ENCODE results near the gene TLE5. TPM values are rescaled to one million over a fixed set of nuclear protein-coding genes. Genes with fewer than 3 reads are reported as not detected.
"Not testable (repeated sequence)": the region's sequence is repeated elsewhere in the genome, so short reads cannot be mapped to it uniquely, and the experiment has no call there.

Gene TLE5
- total RNA-seq, 1 donor from 2014 or later = 258 TPM

DNA sequence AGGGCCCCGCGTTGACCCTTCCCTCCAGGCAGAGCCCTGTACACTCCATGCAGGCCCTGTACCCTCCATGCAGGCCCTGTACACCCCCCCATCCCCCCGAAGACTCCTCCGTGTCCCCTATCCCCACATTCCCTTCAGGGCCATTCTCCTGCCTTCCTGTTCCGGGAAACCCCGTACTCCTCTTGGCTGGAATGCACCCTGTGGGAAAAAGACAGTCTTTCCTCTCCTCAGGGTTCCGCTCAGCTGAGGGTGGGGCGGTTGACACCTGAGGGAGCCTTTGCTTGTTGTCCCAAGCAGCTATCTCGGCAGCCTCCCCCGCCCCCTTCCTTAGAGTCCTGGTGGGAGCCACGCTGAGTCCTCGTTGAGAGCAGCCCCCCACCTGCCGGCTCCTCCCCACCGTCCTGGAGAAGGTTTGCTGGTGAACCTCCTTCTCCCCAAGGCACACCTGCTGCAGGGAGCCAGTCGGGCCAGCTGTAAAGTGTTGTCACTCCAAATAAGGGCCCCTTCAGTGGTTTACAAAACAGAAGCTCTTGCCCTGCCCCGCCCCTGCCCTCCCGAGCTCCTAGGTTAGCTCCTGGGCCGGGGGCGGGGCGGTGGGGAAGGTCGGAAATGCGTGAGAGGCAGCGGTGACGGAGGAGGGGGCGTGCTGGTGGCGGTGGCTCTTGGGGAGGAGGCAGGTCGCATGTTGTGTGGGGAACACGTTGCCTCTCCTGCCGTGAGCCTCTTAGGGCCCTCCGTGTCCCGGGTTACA, 33.3 kb upstream of the TLE5 start:
- Mint-ChIP-seq H3K4me3 (ENCODE audit: unreplicated experiment) (peak overlapping the region; percentile 90), H3K27me3 (ENCODE audit: unreplicated experiment) (peaks cover 8% of the 10 kb centered on the region), H3K9me3 (ENCODE audit: unreplicated experiment) (peaks cover 5% of the 10 kb centered on the region), H3K27ac (ENCODE audit: unreplicated experiment) (no peak overlapping the region), H3K36me3 (ENCODE audit: unreplicated experiment) (no peaks in the 10 kb centered on the region), H3K4me1 (ENCODE audit: low read depth, unreplicated experiment) (peaks cover 20% of the 10 kb centered on the region)
- TF ChIP-seq, protein P1, sequence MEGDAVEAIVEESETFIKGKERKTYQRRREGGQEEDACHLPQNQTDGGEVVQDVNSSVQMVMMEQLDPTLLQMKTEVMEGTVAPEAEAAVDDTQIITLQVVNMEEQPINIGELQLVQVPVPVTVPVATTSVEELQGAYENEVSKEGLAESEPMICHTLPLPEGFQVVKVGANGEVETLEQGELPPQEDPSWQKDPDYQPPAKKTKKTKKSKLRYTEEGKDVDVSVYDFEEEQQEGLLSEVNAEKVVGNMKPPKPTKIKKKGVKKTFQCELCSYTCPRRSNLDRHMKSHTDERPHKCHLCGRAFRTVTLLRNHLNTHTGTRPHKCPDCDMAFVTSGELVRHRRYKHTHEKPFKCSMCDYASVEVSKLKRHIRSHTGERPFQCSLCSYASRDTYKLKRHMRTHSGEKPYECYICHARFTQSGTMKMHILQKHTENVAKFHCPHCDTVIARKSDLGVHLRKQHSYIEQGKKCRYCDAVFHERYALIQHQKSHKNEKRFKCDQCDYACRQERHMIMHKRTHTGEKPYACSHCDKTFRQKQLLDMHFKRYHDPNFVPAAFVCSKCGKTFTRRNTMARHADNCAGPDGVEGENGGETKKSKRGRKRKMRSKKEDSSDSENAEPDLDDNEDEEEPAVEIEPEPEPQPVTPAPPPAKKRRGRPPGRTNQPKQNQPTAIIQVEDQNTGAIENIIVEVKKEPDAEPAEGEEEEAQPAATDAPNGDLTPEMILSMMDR (IDR thresholded peaks at IDR 0.05; ENCODE audit: partially characterized antibody, unreplicated experiment) = no peak
- DNase-seq = no peak

DNA sequence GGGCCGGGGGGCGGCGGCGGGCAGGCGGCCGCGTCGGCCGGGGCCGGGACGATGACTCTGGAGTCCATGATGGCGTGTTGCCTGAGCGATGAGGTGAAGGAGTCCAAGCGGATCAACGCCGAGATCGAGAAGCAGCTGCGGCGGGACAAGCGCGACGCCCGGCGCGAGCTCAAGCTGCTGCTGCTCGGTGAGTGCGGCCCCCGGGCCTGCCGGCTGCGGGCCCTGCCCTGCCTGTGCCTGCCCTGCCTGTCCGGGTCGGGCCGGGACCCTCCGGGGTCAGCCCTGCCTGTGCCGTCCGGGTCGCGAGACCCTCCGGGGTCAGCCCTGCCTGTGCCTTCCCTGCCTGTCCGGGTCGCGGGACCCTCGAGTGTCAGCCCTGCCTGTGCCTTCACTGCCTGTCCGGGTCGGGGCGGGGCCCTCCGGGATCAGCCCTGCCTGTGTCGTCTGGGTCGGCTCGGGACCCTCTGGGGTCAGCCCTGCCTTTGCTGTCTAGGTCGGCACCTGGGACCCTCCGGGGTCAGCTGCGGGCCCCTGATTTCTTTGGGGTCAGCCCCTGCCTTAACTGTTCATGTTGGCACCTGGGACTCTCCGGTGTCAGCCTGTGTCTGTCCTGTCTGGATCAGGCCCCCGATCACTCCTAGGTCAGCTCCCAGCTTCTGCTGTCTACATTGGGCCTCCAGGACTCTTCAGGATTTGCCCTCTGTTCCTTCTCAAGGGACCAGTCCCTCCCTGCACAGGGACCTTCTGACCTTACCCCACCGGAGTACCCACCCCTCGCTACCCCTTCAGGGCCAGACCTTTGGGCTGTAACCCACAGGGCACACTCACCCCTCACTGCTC, 32.5 kb upstream of the TLE5 start:
- Mint-ChIP-seq H3K36me3 (ENCODE audit: unreplicated experiment) (no peaks in the 10 kb centered on the region), H3K4me1 (ENCODE audit: low read depth, unreplicated experiment) (peaks cover 14% of the 10 kb centered on the region), H3K27ac (ENCODE audit: unreplicated experiment) (no peak overlapping the region), H3K4me3 (ENCODE audit: unreplicated experiment) (peak overlapping the region; percentile 90), H3K9me3 (ENCODE audit: unreplicated experiment) (peaks cover 6% of the 10 kb centered on the region), H3K27me3 (ENCODE audit: unreplicated experiment) (peaks cover 8% of the 10 kb centered on the region)
- no peak for DNase-seq
- TF ChIP-seq, protein P1 (IDR thresholded peaks at IDR 0.05; ENCODE audit: partially characterized antibody, unreplicated experiment) = no peak

DNA sequence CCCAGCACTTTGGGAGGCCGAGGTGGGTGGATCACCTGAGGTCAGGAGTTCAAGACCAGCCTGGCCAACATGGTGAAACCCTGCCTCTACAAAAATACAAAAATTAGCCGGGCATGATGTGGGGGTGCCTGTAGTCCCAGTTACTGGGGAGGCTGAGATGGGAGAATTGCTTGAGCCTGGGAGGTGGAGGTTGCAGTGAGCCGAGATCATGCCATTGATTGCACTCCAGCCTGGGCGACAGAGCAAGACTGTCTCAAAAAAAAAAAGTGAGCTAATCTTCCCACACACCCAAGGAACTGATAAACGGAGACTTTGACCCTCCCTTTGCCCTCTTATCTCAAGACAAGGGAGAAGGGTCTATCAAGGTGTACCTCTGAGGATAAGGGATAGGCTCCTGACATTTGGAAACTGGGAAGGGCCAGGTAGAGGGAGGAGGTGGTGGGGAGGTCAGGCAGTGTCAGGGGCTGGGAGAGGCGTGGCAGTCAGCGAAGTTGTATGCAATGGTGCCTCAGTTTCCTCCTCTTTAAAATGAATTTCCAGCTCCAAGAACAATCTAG, 27.1 kb upstream of the TLE5 start:
- H3K4me1 Mint-ChIP-seq (ENCODE audit: low read depth, unreplicated experiment); H3K9me3 Mint-ChIP-seq (ENCODE audit: unreplicated experiment); DNase-seq; H3K4me3 Mint-ChIP-seq (ENCODE audit: unreplicated experiment); H3K27me3 Mint-ChIP-seq (ENCODE audit: unreplicated experiment); H3K27ac Mint-ChIP-seq (ENCODE audit: unreplicated experiment); H3K36me3 Mint-ChIP-seq (ENCODE audit: unreplicated experiment): not testable (repeated sequence)

DNA sequence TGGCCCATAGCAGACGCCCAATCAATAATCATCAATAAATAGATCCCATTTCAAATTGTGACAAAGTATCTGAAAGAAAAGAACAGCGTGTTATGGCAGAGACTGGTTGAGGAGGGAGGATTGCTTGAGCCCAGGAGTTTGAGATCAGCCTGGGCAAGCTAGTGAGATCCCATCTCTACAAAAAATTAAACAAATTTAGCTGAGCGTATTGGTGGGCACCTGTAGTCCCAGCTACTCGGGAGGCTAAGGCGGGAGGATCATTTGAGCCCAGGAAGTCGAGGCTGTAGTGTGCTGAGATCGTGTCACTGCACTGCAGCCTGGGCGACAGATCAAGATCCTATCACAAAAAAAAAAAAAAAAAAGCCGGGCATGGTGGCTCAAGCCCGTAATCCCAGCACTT, 25.5 kb upstream of the TLE5 start:
- no peaks in the 10 kb centered on the region for H3K4me1 Mint-ChIP-seq (ENCODE audit: low read depth, unreplicated experiment)
- no peak overlapping the region for H3K4me3 Mint-ChIP-seq (ENCODE audit: unreplicated experiment)
- TF ChIP-seq, protein P1 (IDR thresholded peaks at IDR 0.05; ENCODE audit: partially characterized antibody, unreplicated experiment) = no peak
- DNase-seq = no peak
- H3K27ac Mint-ChIP-seq (ENCODE audit: unreplicated experiment) = no peak overlapping the region
- H3K27me3 Mint-ChIP-seq (ENCODE audit: unreplicated experiment) = peaks cover 2% of the 10 kb centered on the region
- H3K9me3 Mint-ChIP-seq (ENCODE audit: unreplicated experiment) = peaks cover 1% of the 10 kb centered on the region
- no peaks in the 10 kb centered on the region for H3K36me3 Mint-ChIP-seq (ENCODE audit: unreplicated experiment)

DNA sequence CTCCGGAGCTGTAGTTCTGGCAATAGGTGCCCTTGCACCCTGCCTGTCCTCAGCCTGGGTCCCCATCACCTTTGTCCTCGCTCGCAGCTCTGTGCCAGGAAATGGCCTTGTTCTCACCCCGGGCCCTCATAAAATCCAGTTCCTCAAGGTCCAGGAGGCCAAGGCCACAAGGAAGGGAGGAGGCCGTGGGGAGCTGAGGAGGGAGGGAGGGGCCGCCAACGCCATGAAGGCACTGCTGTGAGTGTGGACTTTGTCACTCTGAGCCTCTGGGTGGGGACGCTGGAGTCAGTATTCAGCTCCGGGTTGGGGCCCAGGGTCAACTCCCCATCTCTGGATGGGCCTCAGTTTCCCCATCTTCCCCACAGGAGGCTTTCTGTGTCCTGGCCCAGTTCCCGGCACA, 22.6 kb upstream of the TLE5 start:
- Mint-ChIP-seq H3K9me3 (ENCODE audit: unreplicated experiment) (no peaks in the 10 kb centered on the region), H3K27ac (ENCODE audit: unreplicated experiment) (no peak overlapping the region), H3K36me3 (ENCODE audit: unreplicated experiment) (no peaks in the 10 kb centered on the region), H3K4me3 (ENCODE audit: unreplicated experiment) (no peak overlapping the region), H3K4me1 (ENCODE audit: low read depth, unreplicated experiment) (no peaks in the 10 kb centered on the region), H3K27me3 (ENCODE audit: unreplicated experiment) (peaks cover 1% of the 10 kb centered on the region)
- TF ChIP-seq, protein P1 (IDR thresholded peaks at IDR 0.05; ENCODE audit: partially characterized antibody, unreplicated experiment) = no peak
- no peak for DNase-seq

Data from glutamatergic neuron (in vitro differentiated cells).